Thyroid gland (tissue), 4 donors: Measurements from ENCODE around the gene ABR.

ENCODE experiments used
- CTCF ChIP-seq, 6 experiments: fragments of 200-600 bp in 3 of 6; fragments of 450-650 bp in 3 of 6; sonication (generic) in 3 of 6; IDR thresholded peaks; one replicate each; pipeline ENCODE4 v1.5.1; 2016 to 2019; ENCODE audit warnings: antibody characterized with exemption in 6 of 6, mild to moderate bottlenecking in 2 of 6, inconsistent platforms in 1 of 6, moderate library complexity in 1 of 6
- POLR2A ChIP-seq, 2 donors: fragments of 450-650 bp; IDR thresholded peaks; one replicate each; pipeline ENCODE4 v1.6.1; 2017; ENCODE audit warnings: antibody characterized with exemption in 2 of 2, mild to moderate bottlenecking in 2 of 2, moderate library complexity in 1 of 2

- no peak for TF ChIP-seq CTCF (IDR thresholded peaks at IDR 0.05)
- TF ChIP-seq POLR2A (IDR thresholded peaks at IDR 0.05) = no peak
Measured at GRCh38 chr17:979212-979538, 200.6 kb downstream of the ABR start.
